ENCODE measurements around the gene SH3RF3. TPM values are rescaled to one million over a fixed set of nuclear protein-coding genes. Genes with fewer than 3 reads are reported as not detected.

The SH3RF3 gene
- total RNA-seq, 1 experiment from 2014 or later: 0.98 TPM

- Mint-ChIP-seq H3K9me3 (ENCODE audit: unreplicated experiment) (no peaks in the 10 kb centered on the region), H3K4me1 (ENCODE audit: low read depth, unreplicated experiment) (no peaks in the 10 kb centered on the region), H3K4me3 (ENCODE audit: unreplicated experiment) (no peak overlapping the region), H3K36me3 (ENCODE audit: insufficient read depth, unreplicated experiment) (no peaks in the 10 kb centered on the region), H3K27me3 (ENCODE audit: insufficient read depth, unreplicated experiment) (peaks cover 19% of the 10 kb centered on the region), H3K27ac (ENCODE audit: unreplicated experiment) (no peak overlapping the region)
- no peaks in the 10 kb centered on the region for H3K4me1 ChIP-seq
- intact Hi-C loops (cut with micrococcal nuclease; ENCODE audit: unreplicated experiment): no loop called here
- TF ChIP-seq CTCF (IDR thresholded peaks at IDR 0.05; ENCODE audit: insufficient read depth in 1 of 2, low read depth in 1 of 2, low read length in 1 of 2, severe bottlenecking in 1 of 2, unreplicated experiment in 1 of 2): no peak
- H3K4me3 ChIP-seq (ENCODE audit: low read depth, low read length): no peak overlapping the region
- POLR2A ChIA-PET: no interaction called here
- no TSS peak for BruUV-seq (replicated peaks)
- no peak for DNase-seq
- no peaks in the 10 kb centered on the region for H3K9me3 ChIP-seq
- H3K36me3 ChIP-seq (ENCODE audit: control insufficient read depth, insufficient read depth, low read length): no peaks in the 10 kb centered on the region
- no peaks in the 10 kb centered on the region; the same call in none of the 2 replicates for H3K27me3 ChIP-seq (replicated peaks; ENCODE audit: control insufficient read depth, insufficient read depth, low read length)
- CTCF ChIA-PET: no interaction called here
Measured at GRCh38 chr2:109341355-109342255, 212.6 kb downstream of the SH3RF3 start.

- no peaks in the 10 kb centered on the region for H3K9me3 Mint-ChIP-seq (ENCODE audit: unreplicated experiment)
- H3K4me3 ChIP-seq (ENCODE audit: low read depth, low read length): no peak overlapping the region
- no peaks in the 10 kb centered on the region for H3K36me3 ChIP-seq (ENCODE audit: control insufficient read depth, insufficient read depth, low read length)
- no peak for TF ChIP-seq CTCF (IDR thresholded peaks at IDR 0.05; ENCODE audit: insufficient read depth in 1 of 2, low read depth in 1 of 2, low read length in 1 of 2, severe bottlenecking in 1 of 2, unreplicated experiment in 1 of 2)
- no peak overlapping the region for H3K4me3 Mint-ChIP-seq (ENCODE audit: unreplicated experiment)
- H3K9me3 ChIP-seq: no peaks in the 10 kb centered on the region
- H3K4me1 Mint-ChIP-seq (ENCODE audit: low read depth, unreplicated experiment): no peaks in the 10 kb centered on the region
- DNase-seq: no peak
- BruUV-seq (replicated peaks): no TSS peak
- POLR2A ChIA-PET: no interaction called here
- no peaks in the 10 kb centered on the region for H3K4me1 ChIP-seq
- intact Hi-C loops (cut with micrococcal nuclease; ENCODE audit: unreplicated experiment): no loop called here
- H3K27ac Mint-ChIP-seq (ENCODE audit: unreplicated experiment): no peak overlapping the region
- no peaks in the 10 kb centered on the region; the same call in none of the 2 replicates for H3K27me3 ChIP-seq (replicated peaks; ENCODE audit: control insufficient read depth, insufficient read depth, low read length)
- no peaks in the 10 kb centered on the region for H3K36me3 Mint-ChIP-seq (ENCODE audit: insufficient read depth, unreplicated experiment)
- CTCF ChIA-PET: no interaction called here
- peaks cover 16% of the 10 kb centered on the region for H3K27me3 Mint-ChIP-seq (ENCODE audit: insufficient read depth, unreplicated experiment)
Measured at GRCh38 chr2:109342256-109342850, 213.3 kb downstream of the SH3RF3 start.

- POLR2A ChIA-PET: no interaction called here
- no peaks in the 10 kb centered on the region for H3K4me1 Mint-ChIP-seq (ENCODE audit: low read depth, unreplicated experiment)
- no peaks in the 10 kb centered on the region for H3K9me3 ChIP-seq
- no peak overlapping the region for H3K27ac Mint-ChIP-seq (ENCODE audit: unreplicated experiment)
- CTCF ChIA-PET: no interaction called here
- H3K4me3 ChIP-seq (ENCODE audit: low read depth, low read length): no peak overlapping the region
- peaks cover 16% of the 10 kb centered on the region for H3K27me3 Mint-ChIP-seq (ENCODE audit: insufficient read depth, unreplicated experiment)
- TF ChIP-seq CTCF (IDR thresholded peaks at IDR 0.05; ENCODE audit: insufficient read depth in 1 of 2, low read depth in 1 of 2, low read length in 1 of 2, severe bottlenecking in 1 of 2, unreplicated experiment in 1 of 2): no peak
- no peak for DNase-seq
- H3K9me3 Mint-ChIP-seq (ENCODE audit: unreplicated experiment): no peaks in the 10 kb centered on the region
- no peak overlapping the region for H3K4me3 Mint-ChIP-seq (ENCODE audit: unreplicated experiment)
- no TSS peak for BruUV-seq (replicated peaks)
- no peaks in the 10 kb centered on the region for H3K36me3 ChIP-seq (ENCODE audit: control insufficient read depth, insufficient read depth, low read length)
- H3K27me3 ChIP-seq (replicated peaks; ENCODE audit: control insufficient read depth, insufficient read depth, low read length): no peaks in the 10 kb centered on the region; the same call in none of the 2 replicates
- no peaks in the 10 kb centered on the region for H3K36me3 Mint-ChIP-seq (ENCODE audit: insufficient read depth, unreplicated experiment)
- H3K4me1 ChIP-seq: no peaks in the 10 kb centered on the region
- intact Hi-C loops (cut with micrococcal nuclease; ENCODE audit: unreplicated experiment): no loop called here
Measured at GRCh38 chr2:109342930-109343329, 213.9 kb downstream of the SH3RF3 start.

Data from Caco-2 (cell line).